H9 (cell line): ENCODE data around the gene ZNF117. TPM values are rescaled to one million over a fixed set of nuclear protein-coding genes. Genes with fewer than 3 reads are reported as not detected.
"Not testable (repeated sequence)": the region's sequence is repeated elsewhere in the genome, so short reads cannot be mapped to it uniquely, and the experiment has no call there.

Experiments used
- DNase-seq: peaks from one replicate; pipeline ENCODE4 v3.0.0-alpha.2; 2017
- H2AFZ ChIP-seq: one replicate; pipeline ENCODE4 v1.6.1; 2013; ENCODE audit warnings: mild to moderate bottlenecking, low read length, control low read depth, moderate library complexity
- H2AK5ac ChIP-seq: 2 replicates; pipeline ENCODE4 v1.6.1; 2013; ENCODE audit warnings: low read length, control low read depth, mixed read lengths; ENCODE audit not compliant: insufficient read length
- H2BK120ac ChIP-seq: one replicate; pipeline ENCODE4 v1.6.1; 2013; ENCODE audit warnings: low read depth, mild to moderate bottlenecking, low read length, control low read depth, inconsistent platforms; ENCODE audit not compliant: poor library complexity, severe bottlenecking
- H2BK12ac ChIP-seq: 2 replicates; pipeline ENCODE4 v1.6.1; 2013; ENCODE audit warnings: low read length, control low read depth, mixed read lengths, low read depth; ENCODE audit not compliant: insufficient read length
- H2BK15ac ChIP-seq: 2 replicates; pipeline ENCODE4 v1.6.1; 2013; ENCODE audit warnings: low read depth, low read length, control low read depth
- H2BK20ac ChIP-seq: one replicate; pipeline ENCODE4 v1.6.1; 2013; ENCODE audit warnings: low read depth, mild to moderate bottlenecking, low read length, control low read depth, inconsistent platforms; ENCODE audit not compliant: poor library complexity, severe bottlenecking
- H2BK5ac ChIP-seq: 2 replicates; pipeline ENCODE4 v1.6.1; 2013; ENCODE audit warnings: low read length, control low read depth, mixed read lengths; ENCODE audit not compliant: insufficient read length
- H3K14ac ChIP-seq: 2 replicates; pipeline ENCODE4 v1.6.1; 2013; ENCODE audit warnings: low read length, control low read depth; ENCODE audit not compliant: insufficient read depth
- H3K18ac ChIP-seq: 2 replicates; pipeline ENCODE4 v1.6.1; 2013; ENCODE audit warnings: low read depth, mild to moderate bottlenecking, mixed read lengths, low read length, control low read depth; ENCODE audit not compliant: insufficient read length
- H3K23ac ChIP-seq: 2 replicates; pipeline ENCODE4 v1.6.1; 2013; ENCODE audit warnings: low read length, control low read depth, mixed read lengths, low read depth; ENCODE audit not compliant: insufficient read length
- H3K23me2 ChIP-seq: 2 replicates; pipeline ENCODE4 v1.6.1; 2013; ENCODE audit warnings: low read depth, mild to moderate bottlenecking, mixed read lengths, low read length, control low read depth; ENCODE audit not compliant: insufficient read length, poor library complexity, severe bottlenecking
- H3K27ac ChIP-seq: 2 replicates; pipeline ENCODE4 v1.5.1; 2013; ENCODE audit warnings: low read length, control low read depth, mixed read lengths, low read depth; ENCODE audit not compliant: insufficient read length
- H3K27me3 ChIP-seq: 2 replicates; pipeline ENCODE4 v1.6.1; 2013; ENCODE audit warnings: low read length, control low read depth, inconsistent platforms; ENCODE audit not compliant: insufficient read depth
- H3K4ac ChIP-seq: 2 replicates; pipeline ENCODE4 v1.6.1; 2013; ENCODE audit warnings: low read depth, mild to moderate bottlenecking, control low read depth, inconsistent platforms, low read length, moderate library complexity
- H3K4me1 ChIP-seq: 2 replicates; pipeline ENCODE4 v1.6.1; 2013; ENCODE audit warnings: low read length, control low read depth, inconsistent platforms; ENCODE audit not compliant: insufficient read depth
- H3K4me2 ChIP-seq: 2 replicates; pipeline ENCODE4 v1.6.1; 2013; ENCODE audit warnings: low read length, control low read depth, mixed read lengths; ENCODE audit not compliant: insufficient read length, insufficient read depth
- H3K56ac ChIP-seq: 2 replicates; pipeline ENCODE4 v1.6.1; 2013; ENCODE audit warnings: low read depth, mild to moderate bottlenecking, mixed read lengths, low read length, control low read depth; ENCODE audit not compliant: insufficient read length
- H3K79me1 ChIP-seq: 2 replicates; pipeline ENCODE4 v1.6.1; 2013; ENCODE audit warnings: low read depth, mild to moderate bottlenecking, moderate library complexity, low read length, control low read depth, inconsistent platforms; ENCODE audit not compliant: insufficient read depth, poor library complexity, severe bottlenecking
- H3K79me2 ChIP-seq: 2 replicates; pipeline ENCODE4 v1.6.1; 2013; ENCODE audit warnings: low read length, control low read depth, inconsistent platforms; ENCODE audit not compliant: insufficient read depth
- H3K9ac ChIP-seq: 2 replicates; pipeline ENCODE4 v1.6.1; 2013; ENCODE audit warnings: low read length, control low read depth, mixed read lengths; ENCODE audit not compliant: insufficient read length; ENCODE audit errors: extremely low read depth
- H3K9me3 ChIP-seq: one replicate; pipeline ENCODE4 v1.6.1; 2013; ENCODE audit warnings: low read depth, low read length, inconsistent platforms; ENCODE audit not compliant: control insufficient read depth
- H3T11ph ChIP-seq: one replicate; pipeline ENCODE4 v1.6.1; 2013; ENCODE audit warnings: mild to moderate bottlenecking, low read length, control low read depth, inconsistent platforms
- H4K20me1 ChIP-seq: one replicate; pipeline ENCODE4 v1.6.1; 2013; ENCODE audit not compliant: control insufficient read depth, insufficient read length, insufficient read depth
- H4K5ac ChIP-seq: 2 replicates; pipeline ENCODE4 v1.6.1; 2013; ENCODE audit warnings: low read depth, mild to moderate bottlenecking, mixed read lengths, low read length, control low read depth; ENCODE audit not compliant: insufficient read length
- H4K8ac ChIP-seq: replicated peaks from 2 replicates; pipeline ENCODE4 v1.6.1; 2013; ENCODE audit warnings: low read length, control low read depth, mixed read lengths, low read depth; ENCODE audit not compliant: insufficient read length
- H4K91ac ChIP-seq: 2 replicates; pipeline ENCODE4 v1.6.1; 2013; ENCODE audit warnings: low read depth, mild to moderate bottlenecking, moderate library complexity, mixed read lengths, low read length, control low read depth; ENCODE audit not compliant: insufficient read length
- H3K27ac Mint-ChIP-seq, 3 experiments: 2 replicates in 2 of 3; 3 replicates in 1 of 3; pipeline ENCODE4 v1.8.0; 2020 to 2021; ENCODE audit warnings: mixed read lengths in 3 of 3, mild to moderate bottlenecking in 1 of 3, moderate library complexity in 1 of 3
- H3K27me3 Mint-ChIP-seq: 2 replicates; pipeline ENCODE4 v1.8.0; 2021; ENCODE audit warnings: low read depth, mild to moderate bottlenecking, moderate library complexity, mixed read lengths
- H3K36me3 Mint-ChIP-seq, 3 experiments: 2 replicates in 2 of 3; 3 replicates in 1 of 3; pipeline ENCODE4 v1.8.0; 2020 to 2021; ENCODE audit warnings: low read depth in 3 of 3, mixed read lengths in 3 of 3; ENCODE audit not compliant: insufficient read depth in 1 of 3
- H3K4me1 Mint-ChIP-seq, 2 experiments: 2 replicates each; pipeline ENCODE4 v1.8.0; 2020; ENCODE audit warnings: mixed read lengths in 2 of 2
- H3K4me3 Mint-ChIP-seq, 2 experiments: 2 replicates in 1 of 2; 3 replicates in 1 of 2; pipeline ENCODE4 v1.8.0; 2020 to 2021; ENCODE audit warnings: mild to moderate bottlenecking in 2 of 2, mixed read lengths in 2 of 2, moderate library complexity in 1 of 2
- H3K9me3 Mint-ChIP-seq, 2 experiments: 2 replicates in 1 of 2; 3 replicates in 1 of 2; pipeline ENCODE4 v1.8.0; 2020; ENCODE audit warnings: mild to moderate bottlenecking in 2 of 2, mixed read lengths in 2 of 2, moderate library complexity in 1 of 2
- WGBS: extraction: QIAGEN DNeasy Blood & Tissue Kit; methylation state at CpG from one replicate; pipeline ENCODE4 v1.1.7; 2013; ENCODE audit warnings: missing lambda C conversion rate, low lambda C conversion rate, mixed read lengths; ENCODE audit not compliant: insufficient read length; ENCODE audit errors: extremely low coverage; 5-methylcytosine and 5-hydroxymethylcytosine counted together
- total RNA-seq: library from RNA; stranded (reverse); gene quantifications from 2 replicates; pipeline ENCODE4 v1.2.1, GENCODE V29; 2021

ZNF117 gene
- total RNA-seq, 1 experiment from 2014 or later, result 13.6 TPM

- H3K4me1 Mint-ChIP-seq, result peaks cover 21 to 24% of the 10 kb centered on the region in 2 experiments
- not testable (repeated sequence) for H3K23ac ChIP-seq, H3K27ac Mint-ChIP-seq, H3K4me3 Mint-ChIP-seq, H2AFZ ChIP-seq, H2BK5ac ChIP-seq, H3K9me3 ChIP-seq, H3K4me1 ChIP-seq, H3K56ac ChIP-seq, H2BK15ac ChIP-seq, H3K18ac ChIP-seq, H3K4me2 ChIP-seq, H4K8ac ChIP-seq, H3K9me3 Mint-ChIP-seq, H3K23me2 ChIP-seq, H3K79me1 ChIP-seq, H2BK12ac ChIP-seq, H3K27me3 Mint-ChIP-seq, H3K14ac ChIP-seq, H4K20me1 ChIP-seq, H3T11ph ChIP-seq, H2BK120ac ChIP-seq, H3K27me3 ChIP-seq, H3K79me2 ChIP-seq, H4K5ac ChIP-seq, H3K27ac ChIP-seq, DNase-seq, H3K4ac ChIP-seq, H3K36me3 Mint-ChIP-seq, H2BK20ac ChIP-seq, H4K91ac ChIP-seq, H3K9ac ChIP-seq, H2AK5ac ChIP-seq
- no CpG with 5 or more reads among the region's 2 CpGs for WGBS
Measured at GRCh38 chr7:65009394-65009793, 18.6 kb upstream of the ZNF117 start.

DNA sequence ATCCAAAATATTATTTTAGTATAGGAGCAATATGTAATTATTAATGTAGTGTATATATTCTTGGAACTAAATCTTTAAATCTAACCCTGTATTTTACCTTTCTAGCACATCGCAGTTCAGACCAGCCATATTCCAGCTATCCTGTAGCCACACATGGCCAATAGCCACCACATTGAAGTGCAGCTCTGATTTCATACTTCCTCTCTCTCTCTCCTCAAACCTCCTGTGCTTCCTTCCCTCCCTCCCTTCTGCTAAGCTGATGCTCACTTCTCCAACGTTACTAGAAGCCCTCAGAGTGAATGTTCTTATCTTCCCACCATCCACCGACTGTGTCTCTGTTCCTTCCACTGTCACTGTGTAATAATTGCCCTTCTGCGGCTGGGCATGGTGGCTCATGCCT, 16.2 kb upstream of the ZNF117 start:
- not testable (repeated sequence) for H3K18ac ChIP-seq, DNase-seq, H3K27me3 ChIP-seq, H2AFZ ChIP-seq, H3K79me1 ChIP-seq, H2BK20ac ChIP-seq, H3K27ac ChIP-seq, H3K4me1 ChIP-seq, H4K91ac ChIP-seq, H2BK15ac ChIP-seq, H3K14ac ChIP-seq, H3K4ac ChIP-seq, H3K27me3 Mint-ChIP-seq, H2BK5ac ChIP-seq, H4K20me1 ChIP-seq, H3T11ph ChIP-seq, H2BK12ac ChIP-seq, H3K9me3 ChIP-seq, H3K4me2 ChIP-seq, H2BK120ac ChIP-seq, H2AK5ac ChIP-seq, H4K8ac ChIP-seq, H3K23me2 ChIP-seq, H3K56ac ChIP-seq, H4K5ac ChIP-seq, H3K23ac ChIP-seq, H3K79me2 ChIP-seq, H3K9ac ChIP-seq
- H3K27ac Mint-ChIP-seq, result peak overlapping the region in 2 of 3 experiments; percentile 2 to 36; a peak in 1 of 7 replicates
- H3K36me3 Mint-ChIP-seq, result peaks cover 20 to 27% (median 22%) of the 10 kb centered on the region in 3 experiments
- WGBS, result no CpG with 5 or more reads among the region's 4 CpGs
- peak overlapping the region; percentile 41 to 98; a peak in 4 of 5 replicates for H3K4me3 Mint-ChIP-seq
- H3K4me1 Mint-ChIP-seq, result peaks cover 22 to 28% of the 10 kb centered on the region in 2 experiments
- peaks cover 4 to 11% of the 10 kb centered on the region in 2 experiments for H3K9me3 Mint-ChIP-seq
